Osteocyte (in vitro differentiated cells): ENCODE results near the gene NIN. TPM values are rescaled to one million over a fixed set of nuclear protein-coding genes. Genes with fewer than 3 reads are reported as not detected.
A peak's percentile ranks its signal among the peaks of the same experiment; 100 is the strongest.

Source experiments
- DNase-seq: peaks from one replicate; pipeline ENCODE4 v3.0.0; 2021; ENCODE audit warnings: mixed read lengths; ENCODE audit not compliant: unreplicated experiment; ENCODE audit errors: extremely low spot score
- H3K27ac Mint-ChIP-seq: one replicate; pipeline ENCODE4 v1.8.0; 2021; ENCODE audit warnings: mild to moderate bottlenecking, mixed read lengths; ENCODE audit not compliant: unreplicated experiment
- H3K27me3 Mint-ChIP-seq: one replicate; pipeline ENCODE4 v1.8.0; 2021; ENCODE audit warnings: mixed read lengths; ENCODE audit not compliant: unreplicated experiment
- H3K36me3 Mint-ChIP-seq: one replicate; pipeline ENCODE4 v1.8.0; 2021; ENCODE audit warnings: mixed read lengths; ENCODE audit not compliant: unreplicated experiment
- H3K4me1 Mint-ChIP-seq: one replicate; pipeline ENCODE4 v1.8.0; 2021; ENCODE audit warnings: mixed read lengths; ENCODE audit not compliant: unreplicated experiment
- H3K4me3 Mint-ChIP-seq: one replicate; pipeline ENCODE4 v1.8.0; 2021; ENCODE audit warnings: mild to moderate bottlenecking, moderate library complexity, mixed read lengths; ENCODE audit not compliant: unreplicated experiment
- H3K9me3 Mint-ChIP-seq: one replicate; pipeline ENCODE4 v1.8.0; 2021; ENCODE audit warnings: mixed read lengths; ENCODE audit not compliant: unreplicated experiment
- total RNA-seq: library from RNA; stranded (reverse); gene quantifications from 2 replicates; pipeline ENCODE4 v1.2.1, GENCODE V29; 2021
- TF ChIP-seq, protein P1 (sequence below): fragments of 200-600 bp; sonication (generic); IDR thresholded peaks from 2 replicates; pipeline ENCODE4 v1.5.0; 2021; ENCODE audit warnings: antibody characterized with exemption, mild to moderate bottlenecking, moderate library complexity

NIN gene
- total RNA-seq, 1 donor from 2014 or later, result 50.2 TPM

DNA sequence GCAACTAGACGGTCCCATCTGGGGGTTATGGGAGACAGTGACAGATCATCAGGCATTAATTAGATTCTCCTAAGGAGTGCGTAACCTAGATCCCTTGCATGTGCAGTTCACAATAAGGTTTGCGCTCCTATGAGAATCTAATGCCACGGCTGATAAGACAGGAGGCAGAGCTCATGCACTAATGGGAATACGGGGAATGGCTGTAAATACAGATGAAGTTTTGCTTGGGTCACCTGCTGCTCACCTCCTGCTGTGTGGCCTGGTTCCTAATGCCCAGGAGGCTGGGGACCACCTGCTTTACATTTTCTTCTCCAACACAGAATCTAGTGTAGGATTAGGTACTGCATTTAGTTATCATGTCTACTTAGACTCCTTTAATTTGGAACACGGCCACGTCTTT is 113.2 kb downstream of the NIN start:
- TF ChIP-seq, protein P1, sequence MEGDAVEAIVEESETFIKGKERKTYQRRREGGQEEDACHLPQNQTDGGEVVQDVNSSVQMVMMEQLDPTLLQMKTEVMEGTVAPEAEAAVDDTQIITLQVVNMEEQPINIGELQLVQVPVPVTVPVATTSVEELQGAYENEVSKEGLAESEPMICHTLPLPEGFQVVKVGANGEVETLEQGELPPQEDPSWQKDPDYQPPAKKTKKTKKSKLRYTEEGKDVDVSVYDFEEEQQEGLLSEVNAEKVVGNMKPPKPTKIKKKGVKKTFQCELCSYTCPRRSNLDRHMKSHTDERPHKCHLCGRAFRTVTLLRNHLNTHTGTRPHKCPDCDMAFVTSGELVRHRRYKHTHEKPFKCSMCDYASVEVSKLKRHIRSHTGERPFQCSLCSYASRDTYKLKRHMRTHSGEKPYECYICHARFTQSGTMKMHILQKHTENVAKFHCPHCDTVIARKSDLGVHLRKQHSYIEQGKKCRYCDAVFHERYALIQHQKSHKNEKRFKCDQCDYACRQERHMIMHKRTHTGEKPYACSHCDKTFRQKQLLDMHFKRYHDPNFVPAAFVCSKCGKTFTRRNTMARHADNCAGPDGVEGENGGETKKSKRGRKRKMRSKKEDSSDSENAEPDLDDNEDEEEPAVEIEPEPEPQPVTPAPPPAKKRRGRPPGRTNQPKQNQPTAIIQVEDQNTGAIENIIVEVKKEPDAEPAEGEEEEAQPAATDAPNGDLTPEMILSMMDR, result no peak
- no peaks in the 10 kb centered on the region for H3K27me3 Mint-ChIP-seq
- H3K27ac Mint-ChIP-seq, result no peak overlapping the region
- no peak overlapping the region for H3K4me3 Mint-ChIP-seq
- no peak for DNase-seq
- H3K4me1 Mint-ChIP-seq, result peaks cover 20% of the 10 kb centered on the region
- H3K9me3 Mint-ChIP-seq, result no peaks in the 10 kb centered on the region
- H3K36me3 Mint-ChIP-seq, result peaks cover 8% of the 10 kb centered on the region

DNA sequence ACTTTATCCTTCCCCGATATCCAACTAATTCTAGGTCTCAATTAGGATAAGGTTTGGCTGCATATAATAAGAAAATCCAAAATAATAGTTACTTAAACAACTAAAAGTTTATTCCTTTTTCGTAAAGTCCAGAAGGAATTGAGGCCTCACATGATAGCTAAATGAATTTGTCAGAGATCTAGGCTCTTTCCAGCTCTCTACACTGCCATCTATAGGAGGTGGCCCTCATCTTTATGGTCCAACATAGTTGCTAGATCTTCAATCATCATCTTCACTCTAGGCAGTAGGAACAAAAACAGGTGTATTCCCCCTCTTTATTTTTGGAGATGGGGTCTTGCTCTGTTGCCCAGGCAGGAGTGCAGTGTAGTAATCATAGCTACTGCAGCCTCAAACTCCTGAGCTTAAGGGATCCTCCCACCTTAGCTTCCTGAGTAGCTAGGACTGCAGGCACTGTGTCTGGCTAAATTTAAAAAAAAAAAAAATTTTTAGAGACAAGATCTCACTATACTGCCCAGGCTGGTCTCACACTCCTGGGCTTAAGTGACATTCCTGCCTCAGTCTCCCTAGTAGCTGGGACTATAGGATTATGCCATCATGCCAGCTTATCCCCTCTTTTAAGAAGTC is 116.4 kb downstream of the NIN start:
- Mint-ChIP-seq H3K9me3 (no peaks in the 10 kb centered on the region), H3K4me3 (no peak overlapping the region), H3K4me1 (peaks cover 2% of the 10 kb centered on the region), H3K27me3 (no peaks in the 10 kb centered on the region), H3K36me3 (no peaks in the 10 kb centered on the region), H3K27ac (no peak overlapping the region)
- TF ChIP-seq, protein P1, result peak; percentile 56
- no peak for DNase-seq

DNA sequence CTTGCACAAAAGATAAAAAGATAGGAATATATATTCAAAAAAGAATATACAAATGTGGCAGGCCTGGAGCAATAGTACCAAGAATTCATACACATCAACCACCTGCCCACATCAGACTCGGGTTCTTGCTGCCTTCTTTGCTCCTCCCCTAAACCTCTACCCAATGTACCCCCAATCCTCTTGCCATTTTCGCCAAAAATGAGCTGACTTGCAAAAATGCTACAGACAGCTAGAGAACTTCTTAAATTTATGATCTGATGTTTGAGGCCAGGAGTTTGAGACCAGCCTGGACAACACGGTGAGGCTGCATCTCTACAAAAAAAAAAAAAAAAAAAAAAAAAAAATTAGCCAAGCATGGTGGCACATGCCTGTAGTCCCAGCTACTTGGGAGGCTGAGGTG is 119.9 kb downstream of the NIN start:
- DNase-seq, result no peak
- Mint-ChIP-seq H3K27me3 (no peaks in the 10 kb centered on the region), H3K27ac (no peak overlapping the region), H3K36me3 (no peaks in the 10 kb centered on the region), H3K4me1 (no peaks in the 10 kb centered on the region), H3K9me3 (no peaks in the 10 kb centered on the region), H3K4me3 (no peak overlapping the region)
- TF ChIP-seq, protein P1, result no peak

DNA sequence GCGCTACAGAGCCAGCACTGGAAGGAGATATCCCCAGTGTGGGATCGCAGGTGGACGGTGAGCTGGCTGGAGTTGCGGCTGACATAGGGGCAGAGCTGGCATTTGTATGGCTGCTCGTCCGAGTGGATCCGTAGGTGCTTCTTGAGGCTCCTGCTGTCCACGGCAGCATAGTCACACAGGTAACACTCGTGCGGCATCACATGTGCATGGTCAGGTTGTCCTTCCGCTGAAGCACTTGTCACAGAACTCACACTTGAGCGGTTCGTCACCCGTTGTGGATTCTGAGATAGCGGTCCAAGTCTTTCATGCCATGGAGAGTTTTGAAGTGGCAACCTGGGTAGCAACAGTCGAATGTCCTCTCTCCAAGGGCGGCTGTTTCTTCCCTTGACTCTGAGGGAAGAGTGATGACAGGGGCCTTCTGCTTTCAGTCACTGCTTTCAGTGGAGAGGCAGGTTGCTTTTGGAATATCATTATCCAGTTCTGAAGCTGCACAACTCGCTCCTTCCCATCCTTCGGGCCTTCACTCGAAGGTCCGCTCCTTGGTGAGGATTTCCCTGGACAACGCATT is 125.9 kb downstream of the NIN start:
- Mint-ChIP-seq H3K27ac (no peak overlapping the region), H3K36me3 (no peaks in the 10 kb centered on the region), H3K9me3 (peaks cover 6% of the 10 kb centered on the region), H3K27me3 (no peaks in the 10 kb centered on the region), H3K4me1 (no peaks in the 10 kb centered on the region), H3K4me3 (no peak overlapping the region)
- TF ChIP-seq, protein P1, result no peak
- no peak for DNase-seq

DNA sequence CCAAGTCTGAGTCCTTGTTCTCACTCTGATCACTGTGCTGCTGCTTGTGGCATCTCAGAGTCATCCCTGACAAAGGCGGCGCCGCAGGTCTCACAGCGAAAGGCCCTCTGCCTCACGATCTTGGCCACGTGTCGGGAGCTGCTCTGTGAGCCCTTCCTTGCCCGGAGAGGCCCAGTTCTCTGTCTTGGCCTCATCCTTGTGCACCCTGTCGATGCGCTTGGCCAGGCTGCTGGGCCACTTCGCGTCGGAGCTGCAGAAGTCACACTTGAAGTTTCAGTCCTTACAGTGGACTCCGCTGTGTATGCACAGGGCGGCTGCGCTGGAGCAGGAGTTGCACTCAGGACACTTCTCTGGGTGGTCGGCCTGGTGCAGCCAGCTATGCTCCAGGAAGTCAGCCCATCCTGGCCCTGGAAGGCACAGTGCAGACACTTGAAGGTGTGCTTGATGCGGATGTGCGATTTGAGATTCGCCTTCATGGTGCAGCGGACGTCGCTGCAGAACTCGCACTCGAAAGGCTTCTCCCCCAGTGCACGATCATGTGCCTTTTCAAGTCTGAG is 126.4 kb downstream of the NIN start:
- TF ChIP-seq, protein P1, result no peak
- Mint-ChIP-seq H3K27ac (no peak overlapping the region), H3K27me3 (no peaks in the 10 kb centered on the region), H3K4me1 (no peaks in the 10 kb centered on the region), H3K36me3 (no peaks in the 10 kb centered on the region), H3K9me3 (peaks cover 6% of the 10 kb centered on the region), H3K4me3 (no peak overlapping the region)
- DNase-seq, result no peak
